HCT116 (cell line): ENCODE data around the gene TULP3.

Experiments
- CEBPB ChIP-seq: IDR thresholded peaks from 2 replicates; pipeline ENCODE4 v1.6.1; 2012; ENCODE audit warnings: low read depth
- EZH2 ChIP-seq: fragments of 200-600 bp; sonication (generic); IDR thresholded peaks from 2 replicates; pipeline ENCODE4 v1.6.1; 2017; ENCODE audit warnings: antibody characterized with exemption, mixed run types
- FOSL1 ChIP-seq: IDR thresholded peaks from 2 replicates; pipeline ENCODE4 v1.6.1; 2012; ENCODE audit warnings: low read depth
- JUND ChIP-seq: IDR thresholded peaks from 2 replicates; pipeline ENCODE4 v1.6.1; 2012
- MAX ChIP-seq: IDR thresholded peaks from 2 replicates; pipeline ENCODE4 v1.6.1; 2012
- POLR2A ChIP-seq: IDR thresholded peaks from 2 replicates; pipeline ENCODE4 v1.7.0; 2011; ENCODE audit warnings: borderline replicate concordance; ENCODE audit not compliant: insufficient read depth, insufficient read length; ENCODE audit errors: extremely low read depth
- POLR2AphosphoS5 ChIP-seq: IDR thresholded peaks from 2 replicates; pipeline ENCODE4 v1.6.1; 2011; ENCODE audit warnings: mild to moderate bottlenecking, low read depth, low read length, moderate library complexity
- RAD21 ChIP-seq: IDR thresholded peaks from 2 replicates; pipeline ENCODE4 v1.6.1; 2012; ENCODE audit warnings: low read depth, mild to moderate bottlenecking
- SP1 ChIP-seq: IDR thresholded peaks from 2 replicates; pipeline ENCODE4 v1.6.1; 2012; ENCODE audit warnings: low read depth
- TCF7L2 ChIP-seq: IDR thresholded peaks from 2 replicates; pipeline ENCODE4 v1.7.0; 2011; ENCODE audit warnings: borderline replicate concordance, inconsistent platforms; ENCODE audit not compliant: insufficient read depth, insufficient read length; ENCODE audit errors: extremely low read depth
- YY1 ChIP-seq: IDR thresholded peaks from 2 replicates; pipeline ENCODE4 v1.6.1; 2011; ENCODE audit warnings: low read length, low read depth, moderate library complexity, mild to moderate bottlenecking; ENCODE audit not compliant: insufficient replicate concordance; ENCODE audit errors: extremely low read depth
- TF ChIP-seq, protein P1 (sequence below), 3 experiments: fragments of 200-600 bp in 1 of 3; sonication (generic) in 1 of 3; IDR thresholded peaks in 2 of 3; conservative IDR thresholded peaks in 1 of 3; 2 replicates each; pipeline ENCODE4 v1.5.1; 2012 to 2017; ENCODE audit warnings: low read depth in 2 of 3, low read length in 2 of 3, antibody characterized with exemption in 1 of 3, borderline replicate concordance in 1 of 3, control low read depth in 1 of 3, mild to moderate bottlenecking in 1 of 3, mixed read lengths in 1 of 3, mixed run types in 1 of 3, moderate library complexity in 1 of 3; ENCODE audit not compliant: insufficient read depth in 1 of 3

- TF ChIP-seq, protein P1, sequence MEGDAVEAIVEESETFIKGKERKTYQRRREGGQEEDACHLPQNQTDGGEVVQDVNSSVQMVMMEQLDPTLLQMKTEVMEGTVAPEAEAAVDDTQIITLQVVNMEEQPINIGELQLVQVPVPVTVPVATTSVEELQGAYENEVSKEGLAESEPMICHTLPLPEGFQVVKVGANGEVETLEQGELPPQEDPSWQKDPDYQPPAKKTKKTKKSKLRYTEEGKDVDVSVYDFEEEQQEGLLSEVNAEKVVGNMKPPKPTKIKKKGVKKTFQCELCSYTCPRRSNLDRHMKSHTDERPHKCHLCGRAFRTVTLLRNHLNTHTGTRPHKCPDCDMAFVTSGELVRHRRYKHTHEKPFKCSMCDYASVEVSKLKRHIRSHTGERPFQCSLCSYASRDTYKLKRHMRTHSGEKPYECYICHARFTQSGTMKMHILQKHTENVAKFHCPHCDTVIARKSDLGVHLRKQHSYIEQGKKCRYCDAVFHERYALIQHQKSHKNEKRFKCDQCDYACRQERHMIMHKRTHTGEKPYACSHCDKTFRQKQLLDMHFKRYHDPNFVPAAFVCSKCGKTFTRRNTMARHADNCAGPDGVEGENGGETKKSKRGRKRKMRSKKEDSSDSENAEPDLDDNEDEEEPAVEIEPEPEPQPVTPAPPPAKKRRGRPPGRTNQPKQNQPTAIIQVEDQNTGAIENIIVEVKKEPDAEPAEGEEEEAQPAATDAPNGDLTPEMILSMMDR (IDR thresholded peaks at IDR 0.05 in 2 of 3, conservative IDR thresholded peaks at IDR 0.05 in 1 of 3; ENCODE audit: borderline replicate concordance in 1 of 3, insufficient read depth in 1 of 3, low read depth in 2 of 3, low read length in 2 of 3): no peak
- TF ChIP-seq MAX: no peak
- TF ChIP-seq TCF7L2: no peak
- TF ChIP-seq RAD21: no peak
- no peak for TF ChIP-seq JUND
- TF ChIP-seq POLR2AphosphoS5: no peak
- no peak for TF ChIP-seq SP1
- TF ChIP-seq YY1: no peak
- TF ChIP-seq CEBPB: no peak
- TF ChIP-seq POLR2A: no peak
- TF ChIP-seq FOSL1: no peak
- TF ChIP-seq EZH2: no peak
Observed at GRCh38 chr12:2923057-2923456, 32.4 kb downstream of the TULP3 start.
